ENCODE data around the gene RTP5. TPM values are rescaled to one million over a fixed set of nuclear protein-coding genes. Genes with fewer than 3 reads are reported as not detected.

The RTP5 gene
- total and polyA plus RNA-seq, 10 donors, result 0.34 to 2.2 (median 0.86) TPM

DNA sequence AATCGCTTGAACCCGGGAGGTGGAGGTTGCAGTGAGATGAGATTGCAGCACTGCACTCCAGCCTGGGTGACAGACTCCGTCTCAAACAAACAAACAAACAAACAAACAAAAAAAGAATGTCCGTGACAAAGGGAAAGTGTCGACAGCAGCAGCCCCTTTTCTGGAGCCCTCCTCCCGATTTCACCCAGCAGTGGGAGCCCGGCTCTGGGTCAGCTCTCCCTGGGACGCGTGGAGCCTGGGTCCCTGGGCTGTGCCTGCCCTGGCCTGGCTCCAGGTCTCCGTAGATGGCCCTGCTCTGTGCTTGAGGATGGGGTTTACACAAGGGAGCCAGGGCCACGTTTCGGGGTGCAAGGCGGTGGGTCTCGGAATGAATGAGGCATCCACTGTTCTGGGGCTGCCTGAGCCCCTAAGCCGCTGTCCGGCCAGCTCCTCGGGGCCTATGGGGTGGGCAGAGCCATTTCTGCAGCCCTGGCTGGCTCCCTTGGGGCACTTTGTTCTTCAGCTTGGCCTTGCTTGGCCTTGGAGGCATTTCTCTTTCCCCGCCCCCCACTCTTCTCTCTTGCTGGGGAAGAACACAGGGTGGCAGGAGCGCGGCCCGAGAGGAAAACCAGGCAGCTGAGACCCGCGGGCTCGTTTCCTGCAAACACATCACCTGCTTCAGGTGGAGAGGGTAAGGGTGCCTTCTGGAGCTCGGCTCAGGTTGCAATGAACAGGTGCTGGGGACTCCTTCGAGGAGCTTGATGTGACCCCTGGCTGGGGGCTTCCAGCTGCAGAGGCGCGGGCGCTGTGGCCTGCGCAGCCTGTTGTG lies 29.1 kb downstream of the RTP5 start:
- H3K4me3 ChIP-seq, result no peak overlapping the region
- H3K9me3 ChIP-seq, result no peaks in the 10 kb centered on the region
- intact Hi-C loops (cut with DNase I; ENCODE audit: low total_unique reads), result no loop called here
- H3K27ac ChIP-seq, result peak overlapping the region in 2 of 8 donors; percentile 23 to 32
- H3K36me3 ChIP-seq, result peaks cover 0 to 38% (median 0%) of the 10 kb centered on the region in 6 donors
- peaks cover 0 to 34% (median 18%) of the 10 kb centered on the region in 6 donors for H3K4me1 ChIP-seq
- H3K27me3 ChIP-seq (replicated peaks in 1 of 7), result no peaks in the 10 kb centered on the region
- DNase-seq, result peak; percentile 68
- TF ChIP-seq POLR2AphosphoS5 (IDR thresholded peaks at IDR 0.05), result no peak
- TF ChIP-seq, protein P1, sequence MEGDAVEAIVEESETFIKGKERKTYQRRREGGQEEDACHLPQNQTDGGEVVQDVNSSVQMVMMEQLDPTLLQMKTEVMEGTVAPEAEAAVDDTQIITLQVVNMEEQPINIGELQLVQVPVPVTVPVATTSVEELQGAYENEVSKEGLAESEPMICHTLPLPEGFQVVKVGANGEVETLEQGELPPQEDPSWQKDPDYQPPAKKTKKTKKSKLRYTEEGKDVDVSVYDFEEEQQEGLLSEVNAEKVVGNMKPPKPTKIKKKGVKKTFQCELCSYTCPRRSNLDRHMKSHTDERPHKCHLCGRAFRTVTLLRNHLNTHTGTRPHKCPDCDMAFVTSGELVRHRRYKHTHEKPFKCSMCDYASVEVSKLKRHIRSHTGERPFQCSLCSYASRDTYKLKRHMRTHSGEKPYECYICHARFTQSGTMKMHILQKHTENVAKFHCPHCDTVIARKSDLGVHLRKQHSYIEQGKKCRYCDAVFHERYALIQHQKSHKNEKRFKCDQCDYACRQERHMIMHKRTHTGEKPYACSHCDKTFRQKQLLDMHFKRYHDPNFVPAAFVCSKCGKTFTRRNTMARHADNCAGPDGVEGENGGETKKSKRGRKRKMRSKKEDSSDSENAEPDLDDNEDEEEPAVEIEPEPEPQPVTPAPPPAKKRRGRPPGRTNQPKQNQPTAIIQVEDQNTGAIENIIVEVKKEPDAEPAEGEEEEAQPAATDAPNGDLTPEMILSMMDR (IDR thresholded peaks at IDR 0.05 in 8 of 11, conservative IDR thresholded peaks at IDR 0.05 in 3 of 11), result no peak
- WGBS, 5 donors, result 67 to 91% (median 89%) methylated on average over 19 to 30 of the region's 30 CpGs

DNA sequence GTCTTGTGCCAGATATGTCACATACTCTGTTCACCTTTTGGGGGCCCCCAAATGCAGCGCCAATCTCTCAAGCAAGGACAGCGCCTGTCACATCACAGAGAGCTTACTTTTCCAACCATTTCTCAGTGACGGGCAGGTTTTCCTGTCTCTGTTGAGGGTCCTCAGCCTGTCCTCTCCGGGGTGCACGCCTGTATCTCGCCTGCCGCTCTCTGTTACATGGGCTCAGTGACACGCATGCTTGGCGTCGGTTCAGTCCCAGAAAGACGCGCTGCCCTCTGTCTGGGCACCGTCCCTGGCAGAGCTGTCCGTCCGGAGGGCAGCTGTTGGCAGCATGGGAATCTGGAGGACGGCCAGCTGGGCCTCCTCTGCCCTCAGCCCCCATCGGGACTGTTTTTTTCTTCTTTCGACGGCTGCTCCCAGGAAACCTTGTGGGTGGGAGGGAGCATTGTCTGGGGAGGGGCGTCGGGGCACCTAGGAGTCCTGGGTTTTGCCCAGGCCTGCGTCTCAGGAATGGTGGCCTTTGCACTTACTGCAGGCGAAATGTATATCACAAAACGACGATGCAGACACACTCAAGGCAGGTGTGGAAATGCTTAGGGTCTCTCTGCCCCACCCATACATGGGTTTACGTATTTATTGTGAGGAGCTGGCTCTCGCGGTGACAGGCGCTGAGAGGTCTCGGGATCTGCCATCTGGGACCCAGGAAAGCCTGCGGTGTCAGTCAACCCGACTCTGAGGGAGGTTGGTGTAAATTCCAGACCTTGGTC lies 30.9 kb downstream of the RTP5 start:
- WGBS, 5 donors, result 88 to 94% (median 91%) methylated on average over 32 of the region's 32 CpGs
- H3K4me3 ChIP-seq, result no peak overlapping the region
- intact Hi-C loops (cut with DNase I; ENCODE audit: low total_unique reads), result no loop called here
- peaks cover 0 to 31% (median 15%) of the 10 kb centered on the region in 6 donors for H3K4me1 ChIP-seq
- peaks cover 0 to 39% (median 0%) of the 10 kb centered on the region in 6 donors for H3K36me3 ChIP-seq
- DNase-seq, result peak; percentile 62
- no peak for TF ChIP-seq POLR2A (IDR thresholded peaks at IDR 0.05)
- TF ChIP-seq, protein P1 (IDR thresholded peaks at IDR 0.05 in 8 of 11, conservative IDR thresholded peaks at IDR 0.05 in 3 of 11), result no peak
- no peak for TF ChIP-seq POLR2AphosphoS5 (IDR thresholded peaks at IDR 0.05)
- H3K27ac ChIP-seq, result peak overlapping the region in 1 of 8 donors; percentile 11
- H3K27me3 ChIP-seq (replicated peaks in 1 of 7), result no peaks in the 10 kb centered on the region
- no peaks in the 10 kb centered on the region for H3K9me3 ChIP-seq

DNA sequence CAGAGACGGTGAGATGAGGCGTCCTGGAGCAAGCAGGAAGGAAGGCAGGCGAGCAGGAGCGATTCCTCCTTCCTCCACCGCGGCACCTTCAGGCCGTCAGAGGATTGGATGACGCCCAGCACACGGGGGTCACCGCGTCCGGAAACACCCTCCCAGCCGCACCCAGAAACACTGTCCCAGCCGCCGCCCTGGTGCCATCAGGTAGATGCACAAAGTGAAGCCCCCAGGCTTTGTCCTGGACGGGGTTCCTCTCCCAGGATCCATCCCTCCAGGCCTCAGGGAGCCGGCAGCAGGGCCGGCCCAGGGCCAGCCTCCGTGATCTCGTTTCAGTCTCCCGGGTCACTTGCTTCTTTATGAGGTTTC lies 31.5 kb downstream of the RTP5 start:
- Histone ChIP-seq H3K27me3 (replicated peaks in 1 of 7) (no peaks in the 10 kb centered on the region), H3K36me3 (peaks cover 0 to 45% (median 0%) of the 10 kb centered on the region in 6 donors), H3K4me3 (no peak overlapping the region), H3K9me3 (no peaks in the 10 kb centered on the region), H3K4me1 (peaks cover 0 to 26% (median 11%) of the 10 kb centered on the region in 6 donors), H3K27ac (no peak overlapping the region)
- TF ChIP-seq POLR2AphosphoS5 (IDR thresholded peaks at IDR 0.05), result no peak
- DNase-seq, result peak; percentile 33
- 85 to 94% (median 90%) methylated on average over 21 of the region's 21 CpGs for WGBS, 5 donors
- intact Hi-C loops (cut with DNase I; ENCODE audit: low total_unique reads), result no loop called here

DNA sequence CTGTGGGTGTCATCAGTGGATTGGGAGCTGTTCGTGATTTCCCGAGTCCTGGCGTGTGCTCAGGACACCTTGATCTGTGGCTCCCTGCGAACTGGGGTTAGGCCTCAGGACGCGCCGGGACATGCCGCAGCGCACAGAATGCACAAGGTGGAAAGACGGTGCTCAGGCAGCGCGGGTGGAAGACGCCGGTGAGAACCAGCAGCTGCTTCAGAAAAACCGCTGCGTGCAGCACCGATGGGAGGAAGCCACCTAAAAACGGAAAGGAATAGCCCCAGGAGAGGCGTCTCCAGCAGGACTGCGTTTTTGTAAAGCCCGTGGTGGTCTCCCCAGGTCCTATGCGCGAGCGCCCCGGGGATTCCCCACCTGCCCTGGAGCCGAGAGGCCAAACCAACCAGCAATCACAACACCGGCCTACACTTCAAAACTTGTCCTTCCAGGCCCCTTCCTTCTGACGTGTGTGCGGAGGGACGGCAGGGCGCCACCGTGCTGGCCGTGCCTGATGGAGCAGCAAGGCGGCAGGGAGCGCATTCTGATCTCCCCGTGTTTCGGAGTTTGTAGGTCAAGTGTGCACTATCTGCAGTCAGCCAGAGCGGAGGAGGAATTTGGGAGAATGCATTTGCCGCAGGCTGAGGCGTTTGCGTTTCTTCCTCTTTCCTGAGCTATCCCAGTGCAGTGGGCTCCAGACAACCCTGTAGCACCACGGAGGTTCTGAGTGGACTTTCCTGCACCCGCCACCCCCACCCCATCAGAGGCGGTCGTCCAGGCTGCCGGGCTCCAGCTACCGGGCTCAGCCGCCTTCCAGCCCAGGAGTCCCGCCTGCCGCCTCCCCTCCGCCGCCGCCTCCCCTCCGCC lies 32.2 kb downstream of the RTP5 start:
- TF ChIP-seq POLR2A (IDR thresholded peaks at IDR 0.05) (no peak), POLR2AphosphoS5 (IDR thresholded peaks at IDR 0.05) (peak in 1 of 3 donors; percentile 37)
- TF ChIP-seq, protein P1 (IDR thresholded peaks at IDR 0.05 in 8 of 11, conservative IDR thresholded peaks at IDR 0.05 in 3 of 11), result no peak
- peak; percentile 54 for DNase-seq
- 48 to 93% (median 74%) methylated on average over 39 to 54 of the region's 54 CpGs for WGBS, 5 donors

More for the DNA sequence above, 32.2 kb downstream of the RTP5 start:
- H3K27ac ChIP-seq, result no peak overlapping the region
- peaks cover 0 to 45% (median 0%) of the 10 kb centered on the region in 6 donors for H3K36me3 ChIP-seq
- H3K9me3 ChIP-seq, result no peaks in the 10 kb centered on the region
- intact Hi-C loops (cut with DNase I; ENCODE audit: low total_unique reads), result no loop called here
- no peaks in the 10 kb centered on the region for H3K27me3 ChIP-seq (replicated peaks in 1 of 7)
- H3K4me1 ChIP-seq, result peaks cover 0 to 23% (median 8%) of the 10 kb centered on the region in 6 donors
- peak overlapping the region in 3 of 8 donors; percentile 7 to 39 (median 11) for H3K4me3 ChIP-seq
